Vagina (tissue), 2 donors: Measurements from ENCODE around the gene ERGIC1. TPM values are rescaled to one million over a fixed set of nuclear protein-coding genes. Genes with fewer than 3 reads are reported as not detected.

ENCODE experiments used
- DNase-seq, 2 donors: peaks; one replicate each; pipeline ENCODE4 v3.0.0-alpha.2; 2017; ENCODE audit errors: extremely low spot score in 2 of 2
- H3K27ac ChIP-seq: fragments of 200-600 bp; sonication (generic); one replicate; pipeline ENCODE4 v1.5.1; 2019
- H3K27me3 ChIP-seq: fragments of 200-600 bp; sonication (generic); one replicate; pipeline ENCODE4 v1.5.1; 2019
- H3K36me3 ChIP-seq, 2 donors: fragments of 200-600 bp; sonication (generic); one replicate each; pipeline ENCODE4 v1.5.1; 2017 to 2019
- H3K4me1 ChIP-seq: fragments of 200-600 bp; sonication (generic); one replicate; pipeline ENCODE4 v1.5.1; 2019
- H3K4me3 ChIP-seq, 2 donors: fragments of 200-600 bp; sonication (generic); 1 replicate in 1 of 2; 2 replicates in 1 of 2; pipeline ENCODE4 v1.5.1; 2016 to 2019
- H3K9me3 ChIP-seq: fragments of 200-600 bp; sonication (generic); one replicate; pipeline ENCODE4 v1.5.1; 2019
- CTCF ChIP-seq, 3 experiments: fragments of 450-650 bp in 2 of 3; fragments of 200-600 bp in 1 of 3; sonication (generic) in 1 of 3; IDR thresholded peaks; one replicate each; pipeline ENCODE4 v1.5.1; 2017 to 2019; ENCODE audit warnings: antibody characterized with exemption in 3 of 3, mild to moderate bottlenecking in 2 of 3, moderate library complexity in 2 of 3
- POLR2A ChIP-seq, 2 donors: fragments of 450-650 bp; IDR thresholded peaks; one replicate each; pipeline ENCODE4 v1.6.1; 2017; ENCODE audit warnings: antibody characterized with exemption in 2 of 2, mild to moderate bottlenecking in 2 of 2, moderate library complexity in 2 of 2
- POLR2AphosphoS5 ChIP-seq, 2 donors: sonication (generic); formaldehyde crosslinking; IDR thresholded peaks; one replicate each; pipeline ENCODE4 v1.9.0; 2017; ENCODE audit warnings: antibody characterized with exemption in 2 of 2, mild to moderate bottlenecking in 2 of 2, low read depth in 1 of 2; ENCODE audit not compliant: insufficient read depth in 1 of 2
- intact Hi-C: fragments of 100-400 bp; cut with DNase I; formaldehyde crosslinking; loops from one replicate; pipeline ENCODE4 v1.15.1; 2023
- total RNA-seq: library from RNA; depleted of rRNA; stranded (reverse); fragments of >200 nt; gene quantifications from one replicate; pipeline ENCODE4 v1.2.3, GENCODE V29; 2016

ERGIC1 gene
- total RNA-seq, 1 donor from 2014 or later: 97.2 TPM

- no peak for TF ChIP-seq POLR2AphosphoS5 (IDR thresholded peaks at IDR 0.05; ENCODE audit: insufficient read depth in 1 of 2, low read depth in 1 of 2)
- no peak for TF ChIP-seq POLR2A (IDR thresholded peaks at IDR 0.05)
- no peak overlapping the region for H3K27ac ChIP-seq
- DNase-seq: no peak
- no peaks in the 10 kb centered on the region for H3K36me3 ChIP-seq
- no peaks in the 10 kb centered on the region for H3K9me3 ChIP-seq
- no peaks in the 10 kb centered on the region for H3K27me3 ChIP-seq
- intact Hi-C loops: loop anchor here (10.0 kb wide), 1 partner anchor 163 kb away; the partner anchor contains the start of gene BNIP1
- peaks cover 33% of the 10 kb centered on the region for H3K4me1 ChIP-seq
- H3K4me3 ChIP-seq: no peak overlapping the region
These were observed 147.9 kb downstream of the ERGIC1 start for GRCh38 chr5:172981931-172982330.

GRCh38 chr5:172983542-172984243 is 149.6 kb downstream of the ERGIC1 start, which contains the start of gene ATP6V0E1:
TSS of gene ATP6V0E1 (plus strand) at chr5:172983771. CDS start at chr5:172983861, 90 bp downstream.
- TF ChIP-seq POLR2AphosphoS5 (IDR thresholded peaks at IDR 0.05; ENCODE audit: insufficient read depth in 1 of 2, low read depth in 1 of 2) (peak; percentile 92 to 98), POLR2A (IDR thresholded peaks at IDR 0.05) (peak in 1 of 2 donors; percentile 91), CTCF (IDR thresholded peaks at IDR 0.05) (peak in 1 of 3 experiments; percentile 7)
- DNase-seq: peak; percentile 98 to 99
- Histone ChIP-seq H3K27me3 (no peaks in the 10 kb centered on the region), H3K4me1 (peaks cover 47% of the 10 kb centered on the region), H3K36me3 (peaks cover 0 to 6% of the 10 kb centered on the region in 2 donors), H3K27ac (peak within 1 kb of the TSS; percentile 98), H3K4me3 (peak within 1 kb of the TSS; percentile 87 to 96), H3K9me3 (no peaks in the 10 kb centered on the region)
- intact Hi-C loops: loop anchor here (1.0 to 10.0 kb wide), 2 partner anchors 73 to 161 kb away; partner anchors contain the start of genes BNIP1 and CREBRF

- Histone ChIP-seq H3K27me3 (no peaks in the 10 kb centered on the region), H3K4me3 (peak overlapping the region; percentile 87 to 96), H3K27ac (peak overlapping the region; percentile 98), H3K9me3 (no peaks in the 10 kb centered on the region), H3K36me3 (peaks cover 0 to 6% of the 10 kb centered on the region in 2 donors), H3K4me1 (peaks cover 52% of the 10 kb centered on the region)
- peak in 1 of 2 donors; percentile 90 for DNase-seq
- TF ChIP-seq POLR2AphosphoS5 (IDR thresholded peaks at IDR 0.05; ENCODE audit: insufficient read depth in 1 of 2, low read depth in 1 of 2) (no peak), CTCF (IDR thresholded peaks at IDR 0.05) (peak in 1 of 3 experiments; percentile 28)
- intact Hi-C loops: loop anchor here (1.0 to 10.0 kb wide), 2 partner anchors 72 to 160 kb away; partner anchors contain the start of genes BNIP1 and CREBRF
These were observed 150.3 kb downstream of the ERGIC1 start for GRCh38 chr5:172984244-172984953.

- TF ChIP-seq CTCF (IDR thresholded peaks at IDR 0.05) (no peak), POLR2AphosphoS5 (IDR thresholded peaks at IDR 0.05; ENCODE audit: insufficient read depth in 1 of 2, low read depth in 1 of 2) (no peak), POLR2A (IDR thresholded peaks at IDR 0.05) (no peak)
- Histone ChIP-seq H3K27ac (no peak overlapping the region), H3K27me3 (no peaks in the 10 kb centered on the region), H3K9me3 (no peaks in the 10 kb centered on the region), H3K36me3 (peaks cover 0 to 6% of the 10 kb centered on the region in 2 donors), H3K4me1 (peaks cover 54% of the 10 kb centered on the region), H3K4me3 (no peak overlapping the region)
- DNase-seq: no peak
- intact Hi-C loops: loop anchor here (10.0 kb wide), 1 partner anchor 159 kb away; the partner anchor contains the start of gene BNIP1
These were observed 151.5 kb downstream of the ERGIC1 start for GRCh38 chr5:172985596-172985995.

GRCh38 chr5:172988276-172988675 is 154.2 kb downstream of the ERGIC1 start:
- intact Hi-C loops: loop anchor here (10.0 kb wide), 1 partner anchor 157 kb away; the partner anchor contains the start of gene BNIP1
- H3K27me3 ChIP-seq: no peaks in the 10 kb centered on the region
- no peak overlapping the region for H3K4me3 ChIP-seq
- no peak for DNase-seq
- no peaks in the 10 kb centered on the region for H3K9me3 ChIP-seq
- H3K36me3 ChIP-seq: peaks cover 0 to 6% of the 10 kb centered on the region in 2 donors
- no peak for TF ChIP-seq CTCF (IDR thresholded peaks at IDR 0.05)
- TF ChIP-seq POLR2A (IDR thresholded peaks at IDR 0.05): no peak
- no peak for TF ChIP-seq POLR2AphosphoS5 (IDR thresholded peaks at IDR 0.05; ENCODE audit: insufficient read depth in 1 of 2, low read depth in 1 of 2)
- H3K27ac ChIP-seq: no peak overlapping the region
- H3K4me1 ChIP-seq: peaks cover 46% of the 10 kb centered on the region
